SW 1271 (cell line): ENCODE data around the gene ZNF322.
"Not testable (repeated sequence)": the region's sequence is repeated elsewhere in the genome, so short reads cannot be mapped to it uniquely, and the experiment has no call there.

Source experiments
- DNase-seq, 2 experiments: peaks; one replicate each; lab custom pipeline; 2025; lab: John Stamatoyannopoulos, UW

Gene ZNF322, protein sequence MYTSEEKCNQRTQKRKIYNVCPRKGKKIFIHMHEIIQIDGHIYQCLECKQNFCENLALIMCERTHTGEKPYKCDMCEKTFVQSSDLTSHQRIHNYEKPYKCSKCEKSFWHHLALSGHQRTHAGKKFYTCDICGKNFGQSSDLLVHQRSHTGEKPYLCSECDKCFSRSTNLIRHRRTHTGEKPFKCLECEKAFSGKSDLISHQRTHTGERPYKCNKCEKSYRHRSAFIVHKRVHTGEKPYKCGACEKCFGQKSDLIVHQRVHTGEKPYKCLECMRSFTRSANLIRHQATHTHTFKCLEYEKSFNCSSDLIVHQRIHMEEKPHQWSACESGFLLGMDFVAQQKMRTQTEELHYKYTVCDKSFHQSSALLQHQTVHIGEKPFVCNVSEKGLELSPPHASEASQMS

GRCh38 chr6:26659042-26659999 is at the start of gene ZNF322:
Gene ZNF322 (minus strand): TSS chr6:26659746. CDS start chr6:26638553, 21,193 bp downstream.
- DNase-seq = peak; percentile 80 to 93

DNA sequence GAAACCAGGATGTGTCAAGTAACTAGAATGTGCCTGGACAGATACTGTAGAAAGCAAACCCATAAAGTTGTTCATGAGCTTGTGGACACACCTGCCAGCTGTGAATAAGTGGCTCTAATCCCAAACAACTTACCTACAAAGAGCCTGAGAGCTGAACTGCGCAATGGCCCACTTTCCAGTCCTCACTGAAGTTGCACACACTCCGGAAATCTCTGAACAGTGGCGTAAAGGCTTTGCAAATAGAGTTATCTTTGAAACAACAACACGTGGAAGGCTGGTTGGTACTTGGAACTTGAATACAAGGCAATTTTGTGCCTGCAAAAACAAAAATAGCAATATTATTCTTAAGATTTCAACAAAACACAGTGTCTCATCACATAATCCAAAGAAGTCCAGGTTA is 46.2 kb upstream of the ZNF322 start:
- DNase-seq = not testable (repeated sequence)

DNA sequence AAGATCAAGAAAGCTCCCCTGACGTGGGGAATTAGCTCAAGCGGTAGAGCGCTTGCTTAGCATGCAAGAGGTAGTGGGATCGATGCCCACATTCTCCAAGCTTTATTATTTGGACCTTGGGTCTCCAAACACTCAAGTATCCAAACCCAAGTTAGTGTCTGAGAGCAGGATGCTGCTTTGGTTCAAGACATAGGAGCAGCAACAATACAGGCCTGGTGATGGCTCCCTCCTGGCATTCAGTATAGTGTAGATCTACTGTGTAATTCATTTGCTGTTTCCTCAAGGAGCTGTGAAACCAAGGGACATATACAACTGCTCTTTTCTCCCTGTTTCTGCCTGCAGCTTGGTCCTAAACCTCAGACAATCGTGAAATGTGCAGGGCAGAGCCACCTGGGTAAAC is 45.8 kb upstream of the ZNF322 start:
- not testable (repeated sequence) for DNase-seq

- DNase-seq = not testable (repeated sequence)
Measured at GRCh38 chr6:26701023-26701747, 41.6 kb upstream of the ZNF322 start.

GRCh38 chr6:26697496-26697895 is 38.0 kb upstream of the ZNF322 start:
- DNase-seq = not testable (repeated sequence)

DNA sequence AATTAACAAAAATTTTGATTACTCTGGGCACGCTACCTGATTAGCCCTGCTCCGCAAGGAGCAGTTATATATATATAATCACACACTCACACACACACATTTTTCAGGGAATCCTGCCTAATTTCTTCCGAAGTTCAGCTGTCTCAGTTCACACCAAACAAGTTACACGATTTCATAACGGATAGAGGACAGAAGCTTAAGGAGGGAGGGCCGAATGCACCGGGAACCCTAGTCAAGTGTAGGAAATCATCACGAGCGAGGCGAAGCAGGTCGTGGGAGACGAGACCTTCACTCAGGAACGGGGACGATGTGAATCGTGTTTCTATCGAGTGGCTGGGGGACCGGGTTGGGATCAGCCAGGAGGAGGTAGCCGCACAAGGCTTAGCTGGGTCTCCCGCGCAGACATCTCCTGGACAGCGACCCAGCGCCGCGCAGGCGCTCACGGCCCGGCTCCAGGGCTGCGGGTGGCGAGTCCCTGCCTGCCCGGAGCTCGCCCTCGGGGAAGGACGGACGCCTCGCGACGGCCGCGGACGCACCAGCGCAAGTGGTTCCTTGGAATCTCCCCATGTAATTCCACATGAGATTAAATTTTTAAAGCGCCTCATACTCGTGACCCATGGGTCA is 29.9 kb upstream of the ZNF322 start:
- DNase-seq = not testable (repeated sequence)

- not testable (repeated sequence) for DNase-seq
Measured at GRCh38 chr6:26682435-26683042, 23.0 kb upstream of the ZNF322 start.

GRCh38 chr6:26673287-26673686 is 13.7 kb upstream of the ZNF322 start:
- not testable (repeated sequence) for DNase-seq

DNA sequence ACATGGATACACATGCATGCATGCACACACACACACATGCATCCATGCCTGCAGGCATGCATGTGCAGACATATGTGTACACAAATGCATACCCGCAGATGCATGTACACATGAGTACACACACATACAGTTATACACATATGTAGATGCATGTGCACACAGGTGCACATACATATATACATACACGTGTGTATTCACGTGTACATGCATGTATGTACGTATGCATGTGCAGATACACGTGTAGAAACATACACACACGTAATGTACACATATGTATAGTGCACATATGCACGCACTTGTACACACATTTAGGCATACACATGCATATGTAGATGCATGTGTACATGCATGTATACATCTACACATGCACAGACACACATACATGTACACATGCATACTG is 11.0 kb upstream of the ZNF322 start:
- DNase-seq = not testable (repeated sequence)

GRCh38 chr6:26670003-26670402 is 10.5 kb upstream of the ZNF322 start:
- DNase-seq = not testable (repeated sequence)

GRCh38 chr6:26660000-26660361 is 435 bp upstream of the ZNF322 start:
- peak in 1 of 2 experiments; percentile 76 for DNase-seq

GRCh38 chr6:26657256-26657655 is 2.3 kb downstream of the ZNF322 start:
- no peak for DNase-seq

DNA sequence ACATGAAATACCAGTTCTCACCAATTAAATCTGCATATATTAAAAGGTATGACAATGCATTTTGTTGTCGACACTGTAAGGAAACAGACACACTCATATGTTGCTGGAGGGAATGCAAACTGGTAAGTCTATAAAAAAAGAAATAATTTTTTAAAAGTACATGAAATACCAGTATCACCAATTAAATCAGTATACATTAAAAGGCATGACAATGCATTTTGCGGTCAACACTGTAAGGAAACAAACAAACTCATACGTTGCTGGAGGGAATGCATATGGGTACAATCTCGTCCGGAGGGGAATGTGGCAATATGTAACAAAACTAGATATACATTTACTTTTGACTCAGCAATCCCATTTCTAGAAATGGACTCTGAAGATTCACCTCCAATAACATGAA is 6.5 kb downstream of the ZNF322 start:
- DNase-seq = no peak

DNA sequence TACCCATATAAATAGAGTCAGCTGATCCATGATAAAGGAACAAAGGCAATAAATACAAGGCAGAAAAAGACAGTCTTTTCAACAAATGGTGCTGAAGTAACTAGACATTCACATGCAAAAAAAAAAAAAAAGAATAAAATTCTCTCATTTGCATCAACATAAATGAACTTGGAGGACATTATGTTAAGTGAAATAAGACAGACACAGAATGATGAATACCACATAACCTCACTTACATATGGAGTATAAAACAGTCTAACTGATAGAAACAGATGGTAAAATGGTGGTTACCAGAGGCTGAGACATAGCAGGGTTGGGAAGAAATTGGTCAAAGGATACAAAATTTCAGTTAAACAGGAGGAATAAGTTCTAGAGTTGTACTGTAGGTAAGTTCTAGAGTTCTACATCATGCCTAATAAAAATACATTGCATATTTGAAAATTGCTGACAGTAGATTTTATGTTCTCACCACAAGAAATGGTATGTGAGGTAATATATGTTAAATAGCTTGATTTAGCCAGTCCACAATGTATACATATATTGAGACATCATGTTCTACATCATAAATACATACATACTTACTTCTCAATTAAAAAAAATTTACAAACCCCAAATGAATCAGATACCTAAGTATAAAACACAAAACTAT is 8.3 kb downstream of the ZNF322 start:
- no peak for DNase-seq

DNA sequence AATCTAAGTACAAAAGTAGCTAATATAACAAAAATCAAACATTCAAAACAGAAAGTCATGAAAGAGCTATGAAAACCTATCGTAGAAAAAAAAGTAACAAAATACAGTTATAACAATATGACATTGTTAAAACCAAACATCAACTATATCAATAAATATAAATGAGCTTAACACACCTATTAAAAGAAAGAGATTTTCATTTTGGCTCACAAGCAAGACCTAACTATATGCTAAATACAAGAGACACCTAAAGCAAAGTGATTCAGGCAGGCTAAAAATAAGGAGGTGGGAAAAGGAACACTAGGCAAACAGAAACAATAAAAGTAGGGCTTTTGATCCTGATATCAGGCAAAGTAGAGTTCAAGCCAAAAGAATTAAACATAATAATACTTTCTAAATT is 13.5 kb downstream of the ZNF322 start:
- DNase-seq = no peak

GRCh38 chr6:26640806-26641205 is 18.7 kb downstream of the ZNF322 start:
- DNase-seq = no peak

GRCh38 chr6:26629359-26629758 is 30.2 kb downstream of the ZNF322 start:
- DNase-seq = no peak

DNA sequence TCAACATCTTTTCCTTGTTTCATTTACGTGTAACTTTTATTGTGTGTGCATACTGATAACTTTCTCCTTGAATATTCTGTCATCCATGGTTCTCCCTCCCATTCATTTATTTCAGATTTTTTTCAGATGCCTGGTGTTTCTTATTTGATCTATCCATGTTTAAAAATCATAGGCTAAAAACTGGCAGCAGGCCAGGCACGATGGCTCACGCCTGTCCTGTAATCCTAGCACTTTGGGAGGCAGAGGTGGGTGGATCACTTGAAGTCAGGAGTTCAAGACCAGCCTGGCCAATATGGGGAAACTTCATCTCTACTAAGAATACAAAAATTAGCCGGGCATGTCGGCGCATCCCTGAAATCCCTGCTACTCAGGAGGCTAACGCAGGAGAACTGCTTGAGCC is 31.7 kb downstream of the ZNF322 start:
- DNase-seq = no peak

DNA sequence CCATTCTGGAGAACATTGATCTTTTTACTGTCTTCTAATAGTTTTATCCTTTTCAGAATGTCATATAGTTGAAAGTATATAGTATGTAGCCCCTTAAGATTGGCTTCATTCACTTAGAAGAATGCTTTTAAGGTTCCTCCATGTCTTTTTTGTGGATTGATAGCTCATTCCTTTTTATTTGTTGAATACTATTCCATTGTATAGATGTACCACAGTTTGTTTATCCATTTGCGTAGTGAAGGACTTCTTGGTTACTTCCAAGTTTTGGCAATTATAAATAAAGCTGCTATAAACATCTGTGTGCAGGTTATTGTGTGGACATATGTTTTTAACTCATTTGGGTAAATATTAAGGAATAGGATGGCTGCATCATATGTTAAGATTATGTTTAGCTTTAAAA is 35.0 kb downstream of the ZNF322 start:
- no peak for DNase-seq

DNA sequence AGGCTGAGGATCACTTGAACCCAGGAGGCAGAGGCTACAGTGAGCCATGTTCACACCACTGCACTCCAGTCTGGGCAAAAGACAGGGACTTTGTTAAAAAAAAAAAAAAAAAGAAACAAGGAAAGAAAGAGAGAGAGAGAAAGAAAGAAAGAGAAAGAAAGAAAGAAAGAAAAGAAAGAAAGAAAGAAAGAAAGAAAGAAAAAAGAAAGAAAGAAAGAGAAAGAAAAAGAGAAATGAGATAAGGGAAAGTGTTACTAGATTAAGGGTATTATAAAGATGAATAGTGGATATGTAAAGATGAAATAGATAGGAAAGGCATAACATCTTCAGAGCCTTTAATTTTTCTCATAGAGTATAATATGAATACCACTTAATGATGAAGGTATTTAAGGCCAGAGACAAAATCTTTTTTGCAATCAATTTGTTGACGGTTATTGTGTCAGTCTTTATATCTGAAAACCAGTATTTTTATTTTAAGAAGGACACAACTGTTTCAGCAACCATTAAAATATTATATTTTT is 36.1 kb downstream of the ZNF322 start:
- DNase-seq = no peak
